ENCODE measurements around the gene RELL2. TPM values are rescaled to one million over a fixed set of nuclear protein-coding genes. Genes with fewer than 3 reads are reported as not detected.

The RELL2 gene
- total RNA-seq, 2 donors from 2014 or later, result 3.1 to 6.2 TPM

DNA sequence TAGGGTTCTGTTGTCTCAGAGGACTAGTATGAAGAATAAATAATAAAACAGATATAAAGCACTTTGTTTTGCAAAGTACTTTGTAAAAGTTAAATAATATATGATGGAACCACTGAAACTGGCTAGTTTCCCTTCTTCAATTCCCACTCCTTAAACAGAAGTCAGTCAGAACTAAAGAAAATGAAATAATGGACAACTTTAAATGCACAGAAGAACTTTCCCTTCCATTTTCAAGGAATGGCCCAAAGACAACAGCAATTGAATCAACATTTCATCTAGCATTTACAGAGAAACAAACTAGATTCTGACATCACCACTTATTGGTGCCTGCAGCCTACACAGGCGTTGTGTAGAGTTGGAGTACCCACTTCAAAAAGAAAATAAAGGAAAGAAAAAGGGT, 34.2 kb upstream of the RELL2 start:
- no peaks in the 10 kb centered on the region for H3K27me3 ChIP-seq (ENCODE audit: control insufficient read depth, insufficient read depth, low read length, poor library complexity, severe bottlenecking)
- no peak overlapping the region for H3K9ac ChIP-seq (ENCODE audit: extremely low read depth, low read length, poor library complexity, severe bottlenecking)
- no peaks in the 10 kb centered on the region for H3K9me3 Mint-ChIP-seq
- H3K36me3 ChIP-seq (ENCODE audit: control insufficient read depth, insufficient read depth, low read length), result peaks cover 8% of the 10 kb centered on the region
- no peaks in the 10 kb centered on the region for H3K36me3 Mint-ChIP-seq (ENCODE audit: low read depth)
- no peak overlapping the region for H3K27ac ChIP-seq (ENCODE audit: low read depth, low read length)
- no peaks in the 10 kb centered on the region for H3K9me3 ChIP-seq (ENCODE audit: control insufficient read depth, low read length)
- WGBS, 2 experiments (ENCODE audit: insufficient coverage in 1 of 2, insufficient read length in 1 of 2), result 100% methylated on average over 1 of the region's 1 CpG; no CpG with 5 or more reads in 1 of the 2 experiments
- no peaks in the 10 kb centered on the region for H3K27me3 Mint-ChIP-seq (ENCODE audit: insufficient read depth)
- DNase-seq, result no peak
- H3K4me3 ChIP-seq (ENCODE audit: low read length), result no peak overlapping the region
- H3K4me1 Mint-ChIP-seq, result peaks cover 16% of the 10 kb centered on the region
- H3K27ac Mint-ChIP-seq, result no peak overlapping the region
- no peaks in the 10 kb centered on the region for H3K4me1 ChIP-seq (ENCODE audit: control insufficient read depth, insufficient read depth, low read length)
- TF ChIP-seq, protein P1, sequence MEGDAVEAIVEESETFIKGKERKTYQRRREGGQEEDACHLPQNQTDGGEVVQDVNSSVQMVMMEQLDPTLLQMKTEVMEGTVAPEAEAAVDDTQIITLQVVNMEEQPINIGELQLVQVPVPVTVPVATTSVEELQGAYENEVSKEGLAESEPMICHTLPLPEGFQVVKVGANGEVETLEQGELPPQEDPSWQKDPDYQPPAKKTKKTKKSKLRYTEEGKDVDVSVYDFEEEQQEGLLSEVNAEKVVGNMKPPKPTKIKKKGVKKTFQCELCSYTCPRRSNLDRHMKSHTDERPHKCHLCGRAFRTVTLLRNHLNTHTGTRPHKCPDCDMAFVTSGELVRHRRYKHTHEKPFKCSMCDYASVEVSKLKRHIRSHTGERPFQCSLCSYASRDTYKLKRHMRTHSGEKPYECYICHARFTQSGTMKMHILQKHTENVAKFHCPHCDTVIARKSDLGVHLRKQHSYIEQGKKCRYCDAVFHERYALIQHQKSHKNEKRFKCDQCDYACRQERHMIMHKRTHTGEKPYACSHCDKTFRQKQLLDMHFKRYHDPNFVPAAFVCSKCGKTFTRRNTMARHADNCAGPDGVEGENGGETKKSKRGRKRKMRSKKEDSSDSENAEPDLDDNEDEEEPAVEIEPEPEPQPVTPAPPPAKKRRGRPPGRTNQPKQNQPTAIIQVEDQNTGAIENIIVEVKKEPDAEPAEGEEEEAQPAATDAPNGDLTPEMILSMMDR (conservative IDR thresholded peaks at IDR 0.05), result no peak
- H3K4me3 Mint-ChIP-seq, result no peak overlapping the region

GRCh38 chr5:141603923-141604717, 32.7 kb upstream of the RELL2 start:
- peak overlapping the region; percentile 3 for H3K27ac Mint-ChIP-seq
- no peak overlapping the region for H3K9ac ChIP-seq (ENCODE audit: extremely low read depth, low read length, poor library complexity, severe bottlenecking)
- WGBS, 2 experiments (ENCODE audit: insufficient coverage in 1 of 2, insufficient read length in 1 of 2), result 91 to 94% methylated on average over 5 to 6 of the region's 6 CpGs
- no peak overlapping the region for H3K27ac ChIP-seq (ENCODE audit: low read depth, low read length)
- DNase-seq, result no peak
- no peaks in the 10 kb centered on the region for H3K27me3 Mint-ChIP-seq (ENCODE audit: insufficient read depth)
- no peaks in the 10 kb centered on the region for H3K36me3 Mint-ChIP-seq (ENCODE audit: low read depth)
- no peak overlapping the region for H3K4me3 ChIP-seq (ENCODE audit: low read length)
- H3K9me3 ChIP-seq (ENCODE audit: control insufficient read depth, low read length), result no peaks in the 10 kb centered on the region
- no peak overlapping the region for H3K4me3 Mint-ChIP-seq
- no peaks in the 10 kb centered on the region for H3K4me1 ChIP-seq (ENCODE audit: control insufficient read depth, insufficient read depth, low read length)
- H3K4me1 Mint-ChIP-seq, result peaks cover 22% of the 10 kb centered on the region
- peaks cover 8% of the 10 kb centered on the region for H3K36me3 ChIP-seq (ENCODE audit: control insufficient read depth, insufficient read depth, low read length)
- TF ChIP-seq, protein P1 (conservative IDR thresholded peaks at IDR 0.05), result no peak
- no peaks in the 10 kb centered on the region for H3K9me3 Mint-ChIP-seq
- H3K27me3 ChIP-seq (ENCODE audit: control insufficient read depth, insufficient read depth, low read length, poor library complexity, severe bottlenecking), result no peaks in the 10 kb centered on the region

GRCh38 chr5:141605523-141606277, 31.1 kb upstream of the RELL2 start:
- peaks cover 13% of the 10 kb centered on the region for H3K36me3 ChIP-seq (ENCODE audit: control insufficient read depth, insufficient read depth, low read length)
- no peak overlapping the region for H3K9ac ChIP-seq (ENCODE audit: extremely low read depth, low read length, poor library complexity, severe bottlenecking)
- H3K27me3 ChIP-seq (ENCODE audit: control insufficient read depth, insufficient read depth, low read length, poor library complexity, severe bottlenecking), result no peaks in the 10 kb centered on the region
- Mint-ChIP-seq H3K36me3 (ENCODE audit: low read depth) (peaks cover 7% of the 10 kb centered on the region), H3K4me1 (peaks cover 22% of the 10 kb centered on the region), H3K9me3 (no peaks in the 10 kb centered on the region), H3K4me3 (no peak overlapping the region), H3K27ac (peak overlapping the region; percentile 81), H3K27me3 (ENCODE audit: insufficient read depth) (no peaks in the 10 kb centered on the region)
- no peak overlapping the region for H3K27ac ChIP-seq (ENCODE audit: low read depth, low read length)
- H3K9me3 ChIP-seq (ENCODE audit: control insufficient read depth, low read length), result no peaks in the 10 kb centered on the region
- TF ChIP-seq, protein P1 (conservative IDR thresholded peaks at IDR 0.05), result no peak
- DNase-seq, result no peak
- WGBS, 2 experiments (ENCODE audit: insufficient coverage in 1 of 2, insufficient read length in 1 of 2), result 89 to 100% methylated on average over 1 to 6 of the region's 6 CpGs
- H3K4me3 ChIP-seq (ENCODE audit: low read length), result no peak overlapping the region
- H3K4me1 ChIP-seq (ENCODE audit: control insufficient read depth, insufficient read depth, low read length), result no peaks in the 10 kb centered on the region

Data from endodermal cell (in vitro differentiated cells).